GM19438 (cell line): ENCODE results near the gene PHLDB2.
A peak's percentile ranks its signal among the peaks of the same experiment; 100 is the strongest.
"Not testable (repeated sequence)": the region's sequence is repeated elsewhere in the genome, so short reads cannot be mapped to it uniquely, and the experiment has no call there.

Experiments used
- ATAC-seq: cut with Tn5 transposase; IDR thresholded peaks from one replicate; pipeline ENCODE4 v1.9.1; 2021; ENCODE audit warnings: low read depth; ENCODE audit not compliant: unreplicated experiment

Gene PHLDB2

GRCh38 chr3:111859061-111859973 lies at the start of gene PHLDB2:
Gene PHLDB2, plus strand, starts transcription at chr3:111859265. Its CDS starts 24,813 bp downstream, at chr3:111884078.
- ATAC-seq, result peak; percentile 7

DNA sequence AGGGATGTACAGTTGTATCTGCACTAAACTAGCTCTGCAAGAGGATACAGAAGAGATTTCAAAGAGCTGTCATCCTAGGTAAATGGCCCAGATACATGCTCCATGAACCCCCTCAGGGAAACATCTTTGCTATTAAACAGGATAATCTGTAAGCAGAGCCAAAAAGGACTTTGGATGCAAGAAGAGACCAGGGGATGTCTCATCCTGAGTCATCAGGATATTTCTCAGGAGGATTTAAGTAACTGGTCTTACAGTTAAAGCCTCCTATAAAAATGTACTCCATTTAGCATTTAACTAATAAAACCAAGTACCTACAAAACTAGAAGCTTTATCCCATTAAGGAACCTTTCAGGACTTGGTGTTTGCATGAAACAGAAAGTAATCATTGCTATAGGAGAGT lies 48.2 kb upstream of the PHLDB2 start:
- ATAC-seq, result no peak

GRCh38 chr3:111811811-111812210 lies 47.3 kb upstream of the PHLDB2 start:
- no peak for ATAC-seq

- no peak for ATAC-seq
Measured at GRCh38 chr3:111812701-111813100, 46.4 kb upstream of the PHLDB2 start.

- ATAC-seq, result no peak
Measured at GRCh38 chr3:111813441-111813840, 45.6 kb upstream of the PHLDB2 start.

DNA sequence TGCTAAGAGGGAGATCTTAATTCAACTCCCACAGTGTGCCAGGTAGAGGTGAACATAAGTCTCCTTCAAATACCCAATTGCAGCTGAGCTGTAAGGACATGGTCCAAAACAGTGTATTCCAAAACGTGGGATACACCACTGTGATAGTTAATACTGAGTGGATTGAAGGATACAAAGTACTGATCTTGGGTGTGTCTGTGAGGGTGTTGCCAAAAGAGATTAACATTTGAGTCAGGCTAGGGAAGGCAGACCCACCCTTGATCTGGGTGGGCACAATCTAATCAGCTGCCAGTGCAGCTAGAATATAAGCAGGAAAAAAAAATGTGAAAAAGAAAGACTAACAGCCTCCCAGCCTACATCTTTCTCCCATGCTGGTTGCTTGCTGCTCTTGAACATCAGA lies 45.1 kb upstream of the PHLDB2 start:
- no peak for ATAC-seq

DNA sequence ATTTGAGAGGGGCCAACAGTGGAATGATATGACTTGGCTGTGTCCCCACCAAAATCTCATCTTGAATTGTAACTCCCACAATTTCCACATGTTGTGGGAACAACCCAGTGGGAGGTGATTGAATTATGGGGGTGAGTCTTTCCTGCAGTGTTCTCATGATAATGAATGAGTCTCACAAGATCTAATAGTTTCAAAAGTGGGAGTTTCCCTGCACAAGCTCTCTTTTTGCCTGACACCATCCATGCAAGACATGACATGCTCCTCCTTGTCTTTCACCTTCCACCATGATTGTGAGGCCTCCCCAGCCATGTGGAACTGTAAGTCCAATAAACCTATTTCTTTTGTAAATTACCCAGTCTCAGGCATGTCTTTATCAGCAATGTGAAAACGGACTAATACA lies 42.3 kb upstream of the PHLDB2 start:
- not testable (repeated sequence) for ATAC-seq

GRCh38 chr3:111819927-111820326 lies 39.1 kb upstream of the PHLDB2 start:
- ATAC-seq, result no peak

DNA sequence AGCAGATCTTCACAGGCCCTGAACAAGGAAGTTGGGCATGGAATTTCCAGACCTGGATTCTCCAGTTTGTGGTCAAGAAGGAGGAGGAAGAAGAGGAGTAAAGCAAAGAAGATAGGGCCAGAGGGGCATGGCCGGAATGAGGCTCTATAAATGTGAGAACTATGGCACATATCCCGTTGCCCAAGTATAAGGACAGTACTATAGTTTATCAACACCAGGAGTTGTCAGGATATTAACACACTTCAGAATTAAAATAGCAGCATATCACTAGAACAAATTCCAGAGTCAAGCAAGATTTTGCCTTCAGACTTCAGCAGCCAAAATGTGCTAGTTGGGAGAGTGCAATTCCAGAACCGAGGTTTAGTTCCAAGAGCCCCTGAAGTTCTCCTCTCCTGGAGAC lies 38.4 kb upstream of the PHLDB2 start:
- no peak for ATAC-seq

GRCh38 chr3:111821891-111822290 lies 37.2 kb upstream of the PHLDB2 start:
- ATAC-seq, result no peak

DNA sequence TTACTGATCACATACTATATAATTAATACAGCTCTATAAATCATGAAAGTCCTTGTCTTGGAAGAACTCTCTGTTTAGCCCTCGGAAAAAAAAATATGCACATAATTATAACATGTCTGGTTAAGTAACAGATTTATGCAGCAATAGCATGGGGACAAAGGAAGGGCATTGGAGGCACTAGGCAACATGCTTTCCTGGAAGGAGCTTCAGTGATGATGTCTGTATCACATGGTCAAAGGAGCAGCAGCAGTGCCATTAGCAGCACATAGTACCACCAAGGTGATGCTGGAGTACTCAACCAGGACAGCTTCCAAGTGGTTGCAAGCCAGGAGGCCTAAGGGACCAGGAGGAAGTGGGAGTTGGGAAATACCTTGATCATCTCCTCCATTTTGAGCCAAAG lies 36.3 kb upstream of the PHLDB2 start:
- no peak for ATAC-seq

DNA sequence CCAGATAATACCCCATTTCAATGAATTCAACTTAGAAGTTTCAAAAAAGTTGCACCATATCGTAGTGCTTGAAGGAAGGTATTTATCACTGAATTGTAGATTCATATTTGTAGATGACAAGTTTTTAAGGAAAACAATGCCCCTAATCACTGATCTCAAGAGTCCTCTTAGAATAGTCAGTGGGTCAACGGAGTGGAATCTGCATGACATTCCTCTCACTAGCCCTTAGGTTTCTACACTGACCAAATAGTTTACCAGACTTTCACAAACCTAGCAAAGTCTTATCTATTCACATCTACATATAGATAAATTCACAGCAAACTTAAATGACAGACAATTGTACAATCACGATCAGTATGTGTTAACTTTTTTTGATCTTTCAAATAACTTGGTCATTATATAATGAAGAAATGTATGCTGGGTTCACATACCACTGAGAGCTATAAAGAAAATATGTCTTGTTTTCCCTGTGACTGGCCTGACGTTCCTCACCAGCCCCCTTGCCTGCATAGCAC lies 35.7 kb upstream of the PHLDB2 start:
- ATAC-seq, result no peak

DNA sequence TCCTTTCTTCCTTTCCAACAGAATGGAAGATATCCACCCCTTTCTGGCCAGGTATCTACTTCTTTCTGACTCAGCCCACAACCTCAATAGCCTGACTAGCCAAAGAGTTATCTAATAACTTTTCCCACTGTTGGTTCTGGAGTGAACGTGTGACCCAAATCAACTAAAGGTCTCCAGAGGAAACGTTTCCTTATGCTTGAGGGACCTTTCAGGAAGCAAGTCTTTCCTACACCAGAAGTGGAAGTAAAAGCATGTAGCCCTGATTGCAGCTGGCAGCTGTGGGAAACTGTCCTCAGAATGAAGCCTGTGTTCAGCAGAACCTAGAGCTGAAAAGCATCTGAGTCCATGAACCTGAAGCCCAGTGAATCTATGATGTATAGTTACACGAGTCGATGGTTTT lies 34.7 kb upstream of the PHLDB2 start:
- ATAC-seq, result no peak

DNA sequence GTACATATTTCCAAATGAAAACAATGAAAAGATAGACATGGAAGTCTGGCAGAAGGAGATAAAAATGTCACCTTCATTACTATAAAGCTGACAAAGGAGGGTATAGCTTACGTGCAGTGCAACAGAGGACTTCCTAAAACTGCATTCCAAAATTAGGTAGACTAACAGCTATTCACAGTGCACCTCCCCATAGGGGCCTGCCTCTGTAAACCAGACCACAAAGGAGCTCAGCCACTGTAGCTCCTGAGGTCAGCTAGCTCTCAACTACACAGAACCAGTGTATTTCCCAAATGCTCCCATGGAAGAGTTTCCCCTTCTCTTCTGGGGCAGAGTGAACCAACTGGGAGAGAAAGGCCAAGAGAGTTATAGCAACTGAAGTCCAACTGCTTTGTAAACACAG lies 31.2 kb upstream of the PHLDB2 start:
- no peak for ATAC-seq

DNA sequence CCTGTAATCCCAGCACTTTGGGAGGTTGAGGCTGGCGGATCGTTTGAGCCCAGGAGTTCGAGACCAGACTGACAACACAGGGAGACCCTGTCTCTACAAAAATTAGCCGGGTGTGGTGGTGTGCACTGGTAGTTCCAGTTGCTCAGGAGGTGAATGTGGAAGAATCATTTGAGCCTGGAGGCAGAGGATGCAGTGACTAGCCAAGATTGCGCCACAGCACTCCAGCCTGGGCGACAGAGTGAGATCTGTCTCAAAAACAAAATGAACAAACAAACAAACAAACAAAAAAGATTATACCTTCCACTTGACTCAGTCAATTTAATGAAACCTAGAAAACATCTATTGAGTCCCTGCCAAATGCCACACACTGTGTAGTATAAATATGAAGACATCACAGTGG lies 30.5 kb upstream of the PHLDB2 start:
- no peak for ATAC-seq

DNA sequence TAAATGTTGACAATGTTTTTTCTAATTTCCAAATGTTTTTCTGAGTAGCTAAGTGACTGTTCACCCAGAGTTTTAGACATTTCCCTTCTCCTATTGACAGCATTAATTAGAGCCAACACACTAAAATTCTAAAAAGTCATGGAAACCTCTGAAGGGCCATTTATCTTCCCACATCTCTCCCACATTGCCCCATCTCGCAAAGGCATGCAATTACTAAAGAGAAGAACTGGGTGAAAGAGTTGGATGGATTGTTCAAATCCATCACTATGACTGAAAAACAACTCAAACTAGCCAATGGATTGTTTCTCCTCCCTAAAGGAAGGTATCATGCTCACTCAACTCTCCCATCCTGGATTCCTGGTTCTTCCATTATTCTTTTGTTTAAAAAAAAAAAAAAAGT lies 30.0 kb upstream of the PHLDB2 start:
- ATAC-seq, result no peak

DNA sequence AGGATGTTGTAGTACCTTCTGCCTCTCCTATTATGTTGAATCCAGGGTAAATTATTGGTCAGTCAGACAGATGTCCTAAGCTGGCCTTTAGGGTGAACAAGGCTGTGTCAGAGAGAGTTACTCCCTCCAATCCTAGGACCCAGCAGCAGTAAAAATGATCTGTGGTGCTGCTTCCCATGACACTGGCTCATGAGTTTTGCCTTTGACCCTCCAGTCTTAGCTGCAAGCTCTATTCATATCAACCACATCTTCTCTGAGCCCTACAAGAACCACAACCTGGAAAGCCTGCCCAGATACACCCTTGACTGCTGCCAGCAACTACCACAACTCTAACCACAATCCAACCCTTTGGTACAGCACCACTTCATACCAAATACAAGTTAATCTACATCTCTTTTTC lies 27.2 kb upstream of the PHLDB2 start:
- ATAC-seq, result no peak

- no peak for ATAC-seq
Measured at GRCh38 chr3:111837112-111837511, 22.0 kb upstream of the PHLDB2 start.

GRCh38 chr3:111838133-111838532 lies 20.9 kb upstream of the PHLDB2 start:
- ATAC-seq, result no peak

DNA sequence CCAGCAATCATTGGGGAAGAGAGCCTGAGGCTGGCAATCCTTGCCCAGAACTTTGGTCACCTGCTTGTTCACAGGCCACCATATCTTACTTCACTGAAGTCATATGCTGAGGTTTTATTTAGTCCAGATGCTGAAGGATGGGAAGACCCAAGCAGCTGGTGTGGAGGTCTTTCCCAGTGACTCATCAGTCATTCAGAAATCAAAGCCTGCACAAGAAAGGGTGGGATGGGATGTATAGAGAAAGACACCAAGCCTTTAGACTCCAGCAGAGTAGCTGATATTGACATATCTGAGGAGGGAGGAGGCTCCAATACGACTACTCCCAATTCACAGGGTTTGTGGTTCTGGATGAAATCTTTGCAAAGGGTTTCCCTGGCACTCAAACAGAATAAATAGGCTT lies 13.0 kb upstream of the PHLDB2 start:
- no peak for ATAC-seq

DNA sequence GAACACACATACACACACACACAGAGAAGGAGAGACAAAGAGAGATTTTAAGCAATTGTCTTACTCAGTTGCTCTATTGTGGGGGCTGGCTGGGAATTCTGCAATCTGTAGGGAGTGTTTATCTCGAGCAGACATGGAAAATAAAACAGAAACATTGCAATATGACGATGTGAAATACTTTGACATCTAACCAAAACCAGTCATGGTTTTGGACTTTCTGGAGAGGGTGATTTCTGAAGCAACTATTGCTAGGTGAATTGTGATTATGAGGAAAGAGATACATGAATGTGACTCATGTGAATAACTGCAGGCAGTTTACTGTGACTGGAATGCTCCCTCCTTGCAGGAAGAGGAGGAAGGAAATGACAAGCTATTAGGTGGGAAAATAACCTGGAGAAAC lies 12.3 kb upstream of the PHLDB2 start:
- ATAC-seq, result no peak

- ATAC-seq, result no peak
Measured at GRCh38 chr3:111848283-111848682, 10.8 kb upstream of the PHLDB2 start.
